IPS-15b (cell line): ENCODE data around the gene PPP1R14D.

Source experiments
- H3K27me3 ChIP-seq: one replicate; pipeline ENCODE4 v1.6.1; 2013; ENCODE audit warnings: low read length; ENCODE audit not compliant: control insufficient read depth, insufficient read depth
- H3K36me3 ChIP-seq: one replicate; pipeline ENCODE4 v1.6.1; 2013; ENCODE audit warnings: low read length; ENCODE audit not compliant: control insufficient read depth, insufficient read depth
- H3K4me1 ChIP-seq: one replicate; pipeline ENCODE4 v1.6.1; 2013; ENCODE audit warnings: mild to moderate bottlenecking, low read length; ENCODE audit not compliant: control insufficient read depth, insufficient read depth
- H3K4me3 ChIP-seq: one replicate; pipeline ENCODE4 v1.5.1; 2013; ENCODE audit warnings: low read depth, low read length
- H3K9ac ChIP-seq: one replicate; pipeline ENCODE4 v1.6.1; 2013; ENCODE audit warnings: low read depth, mild to moderate bottlenecking, low read length
- H3K9me3 ChIP-seq: one replicate; pipeline ENCODE4 v1.6.1; 2013; ENCODE audit warnings: mild to moderate bottlenecking, low read length; ENCODE audit not compliant: control insufficient read depth, insufficient read depth

PPP1R14D gene

GRCh38 chr15:40789999-40790398, 38.5 kb downstream of the PPP1R14D start:
- Histone ChIP-seq H3K27me3 (no peaks in the 10 kb centered on the region), H3K9me3 (no peaks in the 10 kb centered on the region), H3K36me3 (no peaks in the 10 kb centered on the region), H3K4me3 (no peak overlapping the region), H3K4me1 (peaks cover 25% of the 10 kb centered on the region), H3K9ac (no peak overlapping the region)

GRCh38 chr15:40789119-40789518, 39.4 kb downstream of the PPP1R14D start:
- Histone ChIP-seq H3K9ac (no peak overlapping the region), H3K4me1 (peaks cover 25% of the 10 kb centered on the region), H3K27me3 (no peaks in the 10 kb centered on the region), H3K9me3 (no peaks in the 10 kb centered on the region), H3K4me3 (no peak overlapping the region), H3K36me3 (no peaks in the 10 kb centered on the region)

- no peak overlapping the region for H3K9ac ChIP-seq
- no peaks in the 10 kb centered on the region for H3K36me3 ChIP-seq
- no peaks in the 10 kb centered on the region for H3K9me3 ChIP-seq
- no peak overlapping the region for H3K4me3 ChIP-seq
- peaks cover 26% of the 10 kb centered on the region for H3K4me1 ChIP-seq
- no peaks in the 10 kb centered on the region for H3K27me3 ChIP-seq
Observed at GRCh38 chr15:40787991-40788390, 40.5 kb downstream of the PPP1R14D start.

GRCh38 chr15:40787344-40787841, 41.1 kb downstream of the PPP1R14D start:
- H3K9ac ChIP-seq = no peak overlapping the region
- H3K4me3 ChIP-seq = no peak overlapping the region
- H3K36me3 ChIP-seq = no peaks in the 10 kb centered on the region
- H3K27me3 ChIP-seq = no peaks in the 10 kb centered on the region
- no peaks in the 10 kb centered on the region for H3K9me3 ChIP-seq
- H3K4me1 ChIP-seq = peaks cover 30% of the 10 kb centered on the region

GRCh38 chr15:40785814-40786213, 42.7 kb downstream of the PPP1R14D start:
- Histone ChIP-seq H3K27me3 (no peaks in the 10 kb centered on the region), H3K9ac (no peak overlapping the region), H3K4me3 (no peak overlapping the region), H3K36me3 (no peaks in the 10 kb centered on the region), H3K9me3 (no peaks in the 10 kb centered on the region), H3K4me1 (peaks cover 31% of the 10 kb centered on the region)

GRCh38 chr15:40785164-40785563, 43.3 kb downstream of the PPP1R14D start:
- Histone ChIP-seq H3K9me3 (no peaks in the 10 kb centered on the region), H3K9ac (no peak overlapping the region), H3K36me3 (no peaks in the 10 kb centered on the region), H3K27me3 (no peaks in the 10 kb centered on the region), H3K4me1 (peaks cover 31% of the 10 kb centered on the region), H3K4me3 (no peak overlapping the region)

GRCh38 chr15:40782609-40783227, 45.8 kb downstream of the PPP1R14D start:
- no peak overlapping the region for H3K9ac ChIP-seq
- H3K27me3 ChIP-seq = no peaks in the 10 kb centered on the region

GRCh38 chr15:40776537-40777141, 51.9 kb downstream of the PPP1R14D start:
- H3K36me3 ChIP-seq = peaks cover 41% of the 10 kb centered on the region
- H3K27me3 ChIP-seq = no peaks in the 10 kb centered on the region
- H3K4me1 ChIP-seq = no peaks in the 10 kb centered on the region
- H3K9me3 ChIP-seq = no peaks in the 10 kb centered on the region
- no peak overlapping the region for H3K4me3 ChIP-seq
- H3K9ac ChIP-seq = no peak overlapping the region

More at GRCh38 chr15:40782609-40783227, 45.8 kb downstream of the PPP1R14D start:
- H3K9me3 ChIP-seq = no peaks in the 10 kb centered on the region
- H3K4me3 ChIP-seq = no peak overlapping the region
- H3K36me3 ChIP-seq = peaks cover 3% of the 10 kb centered on the region
- H3K4me1 ChIP-seq = peaks cover 20% of the 10 kb centered on the region

GRCh38 chr15:40775740-40776536, 52.6 kb downstream of the PPP1R14D start:
- H3K36me3 ChIP-seq = peaks cover 41% of the 10 kb centered on the region
- H3K4me3 ChIP-seq = no peak overlapping the region
- no peak overlapping the region for H3K9ac ChIP-seq
- no peaks in the 10 kb centered on the region for H3K4me1 ChIP-seq
- no peaks in the 10 kb centered on the region for H3K9me3 ChIP-seq
- H3K27me3 ChIP-seq = no peaks in the 10 kb centered on the region

GRCh38 chr15:40775007-40775406, 53.5 kb downstream of the PPP1R14D start:
- Histone ChIP-seq H3K36me3 (peaks cover 41% of the 10 kb centered on the region), H3K9me3 (no peaks in the 10 kb centered on the region), H3K27me3 (no peaks in the 10 kb centered on the region), H3K4me1 (no peaks in the 10 kb centered on the region), H3K9ac (no peak overlapping the region), H3K4me3 (no peak overlapping the region)

GRCh38 chr15:40773902-40774301, 54.6 kb downstream of the PPP1R14D start:
- no peaks in the 10 kb centered on the region for H3K27me3 ChIP-seq
- H3K4me1 ChIP-seq = no peaks in the 10 kb centered on the region
- peaks cover 41% of the 10 kb centered on the region for H3K36me3 ChIP-seq
- no peak overlapping the region for H3K9ac ChIP-seq
- H3K9me3 ChIP-seq = no peaks in the 10 kb centered on the region
- no peak overlapping the region for H3K4me3 ChIP-seq
